Stimulated activated CD8-positive, alpha-beta memory T cell treated with anti-CD3 and anti-CD28 coated beads, Interleukin-12 subunit alpha, Interleukin-12 subunit beta, amount 100 ng/mL, for 4 hours (primary cell): Measurements from ENCODE around the gene BPIFA2.
"Not testable (repeated sequence)": the region's sequence is repeated elsewhere in the genome, so short reads cannot be mapped to it uniquely, and the experiment has no call there.

ENCODE experiments used
- DNase-seq: peaks from one replicate; pipeline ENCODE4 v3.0.0-alpha.2; 2020; ENCODE audit warnings: low read depth

BPIFA2 gene

DNA sequence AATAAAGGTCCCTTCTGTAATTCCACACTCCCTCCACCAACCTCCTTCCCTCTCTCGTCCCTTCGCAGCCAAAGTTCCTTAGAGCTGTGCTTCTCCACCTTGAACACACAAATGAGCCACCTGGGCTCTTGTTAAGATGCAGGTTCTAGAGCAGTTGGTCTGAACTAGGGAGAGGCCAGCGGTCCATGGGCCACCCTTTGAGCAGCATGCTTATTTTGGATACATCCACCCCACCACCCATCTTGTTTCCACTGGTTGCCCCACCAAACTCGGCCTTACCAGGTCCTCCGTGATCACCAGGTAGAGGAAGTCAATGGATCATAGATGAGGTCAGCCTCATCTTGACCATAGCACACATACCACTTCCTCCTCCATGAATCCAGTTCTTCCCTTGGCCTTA is 7.3 kb upstream of the BPIFA2 start:
- no peak for DNase-seq

DNA sequence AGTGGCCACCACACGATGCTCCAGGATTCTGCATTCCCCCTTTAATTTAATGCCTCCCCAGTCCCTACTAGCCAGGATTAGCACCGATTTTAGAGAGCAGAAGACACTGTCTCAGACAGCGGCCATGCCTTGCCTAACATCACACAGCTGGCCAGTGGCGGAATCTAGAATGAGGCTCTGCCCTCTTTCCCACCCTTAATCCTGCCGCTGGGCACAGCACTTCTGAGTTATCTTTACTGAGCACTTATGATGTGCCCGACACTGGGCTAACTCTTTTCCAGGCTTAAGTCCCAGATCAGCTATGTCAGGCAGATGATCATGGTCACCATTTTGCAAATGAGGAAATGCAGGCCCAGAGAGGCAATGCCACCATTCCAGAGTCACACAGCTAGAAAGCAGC is 5.6 kb upstream of the BPIFA2 start:
- DNase-seq: no peak

DNA sequence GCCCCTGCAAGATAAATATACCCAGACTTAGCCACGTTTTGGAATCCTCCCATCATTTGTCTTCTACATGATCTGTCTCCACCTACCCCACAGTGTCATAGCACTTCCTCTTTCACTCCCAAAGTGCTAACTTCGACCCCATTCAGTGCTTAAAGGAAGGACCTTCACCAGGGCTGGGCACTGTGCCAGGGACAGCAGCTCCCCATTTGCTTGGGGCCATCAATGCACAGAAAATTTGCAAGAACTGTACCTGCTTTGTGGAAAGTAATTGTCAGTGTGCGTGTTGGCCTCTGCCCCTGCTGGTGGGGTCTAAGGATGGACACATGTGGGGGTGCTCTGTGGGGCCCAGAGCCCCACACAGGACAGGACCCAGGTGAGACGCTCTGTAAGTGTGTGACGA is 5.2 kb upstream of the BPIFA2 start:
- DNase-seq: no peak

DNA sequence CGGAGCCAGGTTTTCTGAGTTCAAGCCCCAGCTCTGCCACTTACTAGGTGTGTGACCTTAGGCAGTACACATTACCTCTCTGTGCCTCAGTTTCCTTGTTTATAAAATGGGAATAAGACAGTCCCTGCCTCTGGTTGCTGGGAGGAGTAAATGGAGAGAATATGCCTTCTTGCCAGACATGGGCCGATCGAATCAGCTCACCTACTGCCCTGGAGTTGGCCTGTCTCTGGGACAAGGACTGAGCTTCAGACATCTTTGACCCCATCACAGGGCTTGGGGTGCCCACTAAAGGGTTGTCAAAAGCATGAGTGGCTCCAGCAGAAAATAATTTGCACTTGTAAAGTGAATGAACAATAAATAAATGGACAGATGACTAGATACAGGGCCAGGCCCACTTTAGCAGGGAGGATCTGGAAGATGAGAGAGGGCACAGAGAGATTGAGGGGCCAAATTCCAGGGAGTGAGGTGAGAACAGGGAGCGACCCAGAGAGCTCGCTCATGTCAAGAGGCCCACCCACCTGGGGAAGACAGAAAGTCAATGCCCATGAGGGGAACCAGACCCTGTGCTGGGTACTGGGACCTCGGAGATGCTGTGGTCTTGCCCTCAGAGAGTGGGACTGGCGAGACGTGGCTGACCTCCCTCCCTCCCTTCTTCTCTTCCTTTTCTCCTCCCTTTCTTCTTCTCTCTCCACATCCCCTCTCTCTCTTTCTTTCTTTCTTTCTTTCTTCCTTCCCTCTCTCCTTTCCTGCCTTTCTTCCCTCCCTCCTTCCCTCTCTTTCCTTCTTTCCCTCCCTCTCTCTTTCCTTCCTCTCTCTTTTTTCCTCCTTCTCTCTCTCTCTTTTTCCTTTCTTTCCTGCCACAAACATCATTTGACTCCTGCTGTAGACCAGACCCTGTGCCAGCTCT is 3.9 kb upstream of the BPIFA2 start:
- DNase-seq: no peak

DNA sequence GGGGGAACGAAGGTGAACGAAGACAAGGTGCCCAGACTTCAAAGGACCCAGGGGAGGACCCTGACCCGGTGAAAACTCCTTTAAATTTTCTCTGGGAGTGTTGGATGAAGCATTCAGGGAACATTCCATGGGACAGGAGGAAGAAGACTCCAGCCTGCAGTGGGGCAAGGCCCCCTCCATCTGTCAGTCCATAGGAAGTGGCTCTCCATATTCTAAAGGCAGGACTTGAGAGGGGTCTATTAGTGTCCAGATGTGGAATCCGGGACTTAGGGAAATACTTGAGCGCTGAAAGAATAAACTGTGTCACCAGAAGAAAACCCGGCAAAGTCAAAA is 3.2 kb upstream of the BPIFA2 start:
- DNase-seq: no peak

DNA sequence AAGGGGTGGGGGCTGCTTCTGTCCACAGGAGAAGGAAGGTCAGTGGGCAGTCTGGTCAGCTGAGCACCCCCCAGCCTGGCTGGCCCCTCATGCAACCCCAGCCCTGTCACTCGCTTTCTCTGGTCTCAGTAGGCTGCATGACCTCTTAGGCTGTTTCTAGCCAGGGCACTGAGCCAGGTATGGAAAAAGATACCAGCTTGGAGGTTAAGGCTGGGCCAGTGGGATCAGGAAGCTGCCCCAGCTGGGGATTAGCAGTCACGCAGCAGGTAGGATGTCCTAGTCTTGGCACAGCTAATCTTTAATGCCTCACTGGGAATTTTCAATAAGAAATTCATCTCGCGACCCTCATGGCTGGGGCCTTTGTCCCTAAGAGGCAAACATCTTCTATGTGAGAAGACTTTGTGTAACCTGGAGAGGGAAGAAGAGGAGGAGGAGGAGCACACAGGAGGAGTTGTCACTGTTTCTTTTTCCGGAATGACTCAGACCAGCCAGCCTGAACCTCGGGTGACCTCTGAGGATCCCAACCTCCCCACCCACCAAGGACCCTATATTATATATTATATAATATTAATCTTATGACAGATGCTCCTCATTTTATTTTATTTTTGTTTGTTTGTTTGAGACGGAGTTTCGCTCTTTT is 2.4 kb upstream of the BPIFA2 start:
- DNase-seq: no peak

DNA sequence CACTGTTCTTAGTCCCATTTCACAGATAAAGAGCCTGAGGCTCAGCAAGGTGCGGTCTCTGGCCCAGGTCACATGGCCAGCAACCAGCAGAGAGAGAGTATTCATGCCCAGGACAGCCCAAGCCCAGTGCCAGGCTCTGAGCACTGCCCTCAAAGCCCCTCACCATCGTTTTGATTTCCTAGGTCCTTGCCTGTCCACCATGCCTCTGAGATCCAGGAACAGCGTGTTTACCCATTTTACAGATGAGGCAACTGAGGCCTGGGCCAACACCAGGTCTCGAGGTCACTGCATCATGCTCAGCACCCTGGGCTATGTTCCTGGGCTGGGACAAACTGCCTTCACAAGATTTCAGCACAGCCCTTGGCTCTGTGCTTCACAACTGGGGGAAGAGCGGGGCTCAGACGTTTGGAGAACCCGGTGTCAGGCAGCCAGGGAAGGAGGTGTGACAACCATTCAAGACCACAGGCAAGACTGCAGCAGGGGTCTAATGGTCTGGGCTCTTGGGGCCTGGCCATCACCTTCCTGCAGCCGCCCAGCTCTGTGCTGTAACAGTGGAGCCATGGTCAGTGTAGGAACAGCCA is 1.3 kb upstream of the BPIFA2 start:
- DNase-seq: no peak

DNA sequence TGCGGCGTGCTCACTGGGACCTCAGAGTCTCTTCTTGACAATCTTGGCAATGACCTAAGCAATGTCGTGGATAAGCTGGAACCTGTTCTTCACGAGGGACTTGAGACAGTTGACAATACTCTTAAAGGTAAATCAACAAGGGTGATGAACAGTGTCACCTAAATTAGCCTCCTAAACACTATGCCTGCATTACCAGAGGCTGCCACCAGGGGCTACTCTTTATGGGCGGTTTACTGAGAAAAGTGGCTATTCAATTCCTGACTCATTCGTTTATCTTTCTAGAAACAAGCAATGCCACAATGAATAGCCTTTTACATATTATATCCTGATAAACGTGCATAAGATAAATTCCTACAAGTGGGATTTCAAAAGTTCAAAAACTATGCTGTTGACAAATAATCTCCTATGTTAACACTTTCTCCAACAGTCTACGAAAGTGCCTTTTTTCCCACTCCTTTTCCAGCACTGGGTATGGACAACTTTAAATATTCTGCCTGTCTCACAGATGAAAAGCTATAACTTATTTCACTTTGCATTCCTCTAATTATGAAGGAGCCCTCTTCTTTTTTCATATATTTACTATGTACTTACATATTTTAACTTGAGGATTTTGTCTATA is 1.3 kb downstream of the BPIFA2 start:
- DNase-seq: no peak

DNA sequence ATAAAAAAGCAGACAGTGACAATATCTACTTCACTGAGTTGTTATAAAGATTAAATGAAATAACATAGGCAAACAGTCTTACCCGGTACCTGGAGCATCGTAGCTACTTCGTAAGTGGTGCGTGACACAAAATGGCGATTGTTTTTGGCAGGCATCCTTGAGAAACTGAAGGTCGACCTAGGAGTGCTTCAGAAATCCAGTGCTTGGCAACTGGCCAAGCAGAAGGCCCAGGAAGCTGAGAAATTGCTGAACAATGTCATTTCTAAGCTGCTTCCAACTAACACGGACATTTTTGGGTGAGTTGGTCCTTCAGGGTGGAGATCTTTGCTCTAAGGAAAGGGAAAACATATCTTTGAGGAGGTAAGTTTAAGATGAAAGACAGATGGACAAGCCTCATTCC is 4.8 kb downstream of the BPIFA2 start:
- no peak for DNase-seq

DNA sequence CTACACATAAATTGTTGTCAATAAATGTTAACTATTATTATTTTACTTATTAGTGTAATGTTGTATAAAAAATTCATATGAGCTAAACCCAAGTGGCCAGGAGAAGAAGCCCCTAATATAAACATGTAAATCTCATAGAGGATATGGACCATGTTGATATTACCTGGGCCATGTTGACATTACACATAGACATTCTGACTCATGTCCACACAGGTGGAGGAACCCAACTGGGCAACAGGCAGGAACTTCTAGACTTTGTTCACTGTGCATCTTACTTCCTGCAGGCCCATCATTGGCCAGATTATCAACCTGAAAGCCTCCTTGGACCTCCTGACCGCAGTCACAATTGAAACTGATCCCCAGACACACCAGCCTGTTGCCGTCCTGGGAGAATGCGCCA is 7.2 kb downstream of the BPIFA2 start:
- DNase-seq: no peak

DNA sequence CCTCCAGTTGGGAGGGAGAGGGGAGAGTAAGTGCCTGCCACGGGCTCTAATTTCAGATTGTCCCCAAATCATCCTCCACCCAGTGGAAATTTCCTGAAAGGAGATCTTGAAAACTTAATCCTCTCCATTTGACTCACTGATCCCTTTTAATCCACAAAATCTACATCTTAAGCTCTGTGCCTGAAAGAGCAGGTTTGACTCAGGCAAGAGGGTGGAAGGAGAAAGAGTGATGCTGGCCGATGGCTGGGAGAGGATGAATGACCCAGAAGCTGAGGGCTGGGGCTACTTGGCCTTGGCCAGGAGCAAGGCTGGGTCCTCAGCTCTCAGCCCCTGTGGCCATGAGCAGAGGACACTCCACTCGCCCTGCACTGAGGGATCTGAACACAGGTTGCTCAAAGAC is 8.1 kb downstream of the BPIFA2 start:
- DNase-seq: no peak

DNA sequence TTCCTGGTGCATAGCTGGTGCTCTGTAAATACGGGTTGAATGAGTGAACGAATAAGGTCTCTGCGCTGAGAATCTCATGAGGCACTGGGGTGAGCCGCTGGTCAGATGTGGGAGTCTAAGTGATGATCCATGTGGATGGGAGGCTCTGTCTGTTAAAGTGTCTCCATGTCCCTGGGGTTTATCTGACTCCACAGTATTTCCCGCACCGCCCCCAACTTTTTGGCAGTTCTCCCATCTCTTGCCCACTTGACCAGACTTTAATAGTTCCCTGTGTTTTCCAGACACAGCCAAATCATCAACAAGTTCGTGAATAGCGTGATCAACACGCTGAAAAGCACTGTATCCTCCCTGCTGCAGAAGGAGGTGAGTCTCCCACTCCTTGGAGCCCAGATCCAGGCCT is 9.9 kb downstream of the BPIFA2 start:
- DNase-seq: no peak

DNA sequence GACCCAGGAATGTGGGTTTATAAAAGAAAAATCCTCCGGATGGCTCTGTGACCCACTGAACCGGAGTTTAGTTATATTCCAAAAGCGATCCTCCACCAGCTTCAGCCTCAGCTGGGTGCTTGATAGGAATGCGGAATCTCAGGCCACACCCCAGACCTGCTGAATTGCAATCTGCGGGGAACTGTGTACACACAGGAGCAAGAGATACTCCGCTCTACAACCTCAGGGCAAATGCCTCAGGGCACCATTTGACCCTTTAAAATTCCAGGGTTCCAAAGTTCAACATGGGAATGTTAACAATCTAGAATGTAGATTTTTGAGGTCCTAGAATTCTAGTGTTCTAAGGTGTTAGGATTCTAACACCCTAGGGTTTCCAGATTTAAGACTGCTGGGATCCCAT is 10.8 kb downstream of the BPIFA2 start:
- DNase-seq: no peak

DNA sequence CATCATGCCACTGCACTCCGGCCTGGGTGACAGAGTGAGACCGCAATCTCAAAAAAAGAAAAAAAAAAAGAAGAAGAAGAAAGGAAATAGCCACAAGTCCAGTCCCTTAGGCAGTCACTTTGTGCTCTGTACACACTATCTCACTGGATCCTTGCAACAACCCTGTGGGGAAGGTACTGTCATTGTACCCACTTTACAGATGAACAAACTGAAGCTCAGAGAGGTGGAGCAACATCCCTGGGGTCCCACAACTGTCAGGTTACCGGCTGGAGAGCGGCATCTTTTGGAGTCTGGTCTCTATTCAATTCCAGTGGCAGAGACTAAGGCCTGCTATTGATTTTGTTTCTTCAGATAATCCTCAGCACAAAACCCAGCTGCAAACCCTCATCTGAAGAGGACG is 12.2 kb downstream of the BPIFA2 start:
- no peak for DNase-seq

DNA sequence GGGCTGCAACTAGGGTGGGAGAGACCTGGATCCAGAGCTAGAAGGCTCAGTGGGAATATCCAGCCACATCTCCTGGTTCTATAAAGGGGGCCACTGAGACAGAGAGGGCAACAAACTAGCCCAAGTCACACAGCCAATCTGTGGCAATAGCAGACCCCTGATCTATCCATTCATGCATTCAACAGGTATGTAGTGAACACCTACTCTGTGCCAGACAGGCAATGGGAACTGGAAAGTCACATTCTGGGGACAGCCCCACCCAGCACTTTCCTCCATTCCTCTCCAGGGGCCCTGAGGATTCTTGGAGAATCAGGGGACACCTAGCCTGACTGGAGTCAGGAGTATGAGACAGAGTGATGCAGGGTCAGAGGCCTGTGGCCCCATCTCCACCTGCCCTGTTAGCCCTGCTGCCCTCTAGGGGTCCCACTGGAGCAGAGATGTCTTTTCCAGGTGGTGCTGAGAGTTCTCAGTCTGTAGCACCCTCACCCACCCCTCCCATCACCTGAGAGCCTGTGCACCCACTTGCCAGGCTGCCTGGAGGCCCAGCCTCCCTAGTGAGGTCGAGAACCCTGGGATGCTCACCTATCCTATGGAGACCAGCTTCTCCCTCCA is 13.6 kb downstream of the BPIFA2 start:
- DNase-seq: no peak

DNA sequence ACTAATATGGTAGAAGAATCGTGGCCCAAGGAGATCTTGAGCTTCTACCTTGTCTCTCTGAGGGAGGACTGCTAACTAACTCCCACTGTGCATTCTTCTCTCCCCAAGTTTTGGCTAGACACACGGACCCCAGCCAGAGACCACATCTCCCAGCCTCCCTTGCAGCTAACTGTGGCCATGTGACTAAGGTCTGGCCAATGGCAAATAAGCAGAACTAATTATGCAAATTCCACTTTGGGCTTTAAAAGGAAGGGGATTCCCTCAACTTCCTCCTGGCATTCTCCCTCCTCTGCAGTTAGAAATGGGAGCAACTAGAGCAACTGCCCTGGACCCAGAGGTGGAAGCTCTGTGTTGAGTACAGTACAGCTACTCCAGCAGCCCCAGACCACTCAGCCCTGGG is 15.4 kb downstream of the BPIFA2 start:
- DNase-seq: no peak

DNA sequence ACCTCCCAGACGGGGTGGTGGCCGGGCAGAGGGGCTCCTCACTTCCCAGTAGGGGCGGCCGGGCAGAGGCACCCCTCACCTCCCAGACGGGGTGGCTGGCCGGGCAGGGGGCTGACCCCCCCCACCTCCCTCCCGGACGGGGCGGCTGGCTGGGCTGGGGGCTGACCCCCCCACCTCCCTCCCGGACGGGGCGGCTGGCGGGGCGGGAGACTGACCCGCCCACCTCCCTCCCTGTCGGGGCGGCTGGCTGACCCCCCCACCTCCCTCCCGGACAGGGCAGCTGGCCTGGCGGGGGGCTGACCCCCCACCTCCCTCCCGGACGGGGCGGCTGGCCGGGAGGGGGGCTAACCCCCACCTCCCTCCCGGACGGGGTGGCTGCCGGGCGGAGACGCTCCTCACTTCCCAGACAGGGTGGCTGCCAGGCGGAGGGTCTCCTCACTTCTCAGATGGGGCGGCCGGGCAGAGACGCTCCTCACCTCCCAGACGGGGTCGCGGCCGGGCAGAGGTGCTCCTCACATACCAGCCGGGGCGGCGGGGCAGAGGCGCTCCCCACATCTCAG is 17.2 kb downstream of the BPIFA2 start:
- DNase-seq: not testable (repeated sequence)

DNA sequence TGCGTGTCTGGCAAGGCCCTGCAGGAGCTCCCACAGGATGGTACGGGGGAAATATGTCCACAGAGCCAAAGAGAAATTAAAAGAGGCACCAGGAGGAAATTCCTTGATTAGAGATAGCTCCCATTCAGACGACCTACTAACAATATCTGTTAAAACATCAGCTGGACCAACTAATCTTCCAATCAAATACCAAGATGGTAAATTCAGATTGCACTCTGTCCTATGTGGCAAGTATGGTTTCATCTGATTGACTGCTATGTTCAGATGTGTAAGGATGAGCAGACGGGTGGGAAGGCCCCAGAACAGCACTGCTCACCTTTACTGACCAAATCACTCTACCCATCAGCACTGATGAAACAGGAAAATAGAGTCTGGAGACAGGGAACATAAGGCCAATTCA is 19.5 kb downstream of the BPIFA2 start:
- DNase-seq: no peak

DNA sequence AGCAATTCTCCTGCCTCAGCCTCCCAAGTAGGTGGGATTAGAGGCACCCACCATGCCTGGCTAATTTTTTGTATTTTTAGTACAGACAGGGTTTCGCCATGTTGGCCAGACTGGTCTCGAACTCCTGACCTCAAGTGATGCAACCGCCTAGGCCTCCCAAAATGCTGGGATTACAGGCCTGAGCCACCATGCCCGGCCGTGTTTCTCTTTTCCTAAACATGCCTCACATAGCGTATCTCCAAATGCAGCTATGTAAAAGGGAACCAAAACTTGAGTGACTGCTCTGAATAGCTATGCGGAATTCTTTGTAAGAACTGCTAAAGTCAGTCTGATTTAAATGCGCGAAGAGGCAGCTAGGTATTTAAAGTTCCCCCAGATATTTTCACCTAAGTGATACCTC is 20.5 kb downstream of the BPIFA2 start:
- no peak for DNase-seq

DNA sequence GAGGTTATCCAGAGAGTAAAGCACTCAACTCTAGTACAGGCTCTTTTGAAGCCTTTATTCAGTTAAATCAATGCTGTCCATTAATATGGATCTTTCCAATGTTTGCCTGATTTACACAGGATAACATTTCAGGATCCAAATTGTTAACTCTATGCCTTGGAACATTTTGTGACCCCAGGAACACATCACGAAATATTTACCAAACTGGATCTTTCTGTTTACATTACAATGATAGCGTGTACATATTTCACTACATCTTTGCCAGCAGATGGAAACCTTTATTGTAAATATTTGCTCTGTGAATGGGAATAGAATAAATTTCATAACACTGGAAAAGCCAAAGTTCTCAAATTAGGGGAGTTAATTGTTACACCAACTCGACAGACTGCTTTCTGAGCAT is 23.5 kb downstream of the BPIFA2 start:
- no peak for DNase-seq

DNA sequence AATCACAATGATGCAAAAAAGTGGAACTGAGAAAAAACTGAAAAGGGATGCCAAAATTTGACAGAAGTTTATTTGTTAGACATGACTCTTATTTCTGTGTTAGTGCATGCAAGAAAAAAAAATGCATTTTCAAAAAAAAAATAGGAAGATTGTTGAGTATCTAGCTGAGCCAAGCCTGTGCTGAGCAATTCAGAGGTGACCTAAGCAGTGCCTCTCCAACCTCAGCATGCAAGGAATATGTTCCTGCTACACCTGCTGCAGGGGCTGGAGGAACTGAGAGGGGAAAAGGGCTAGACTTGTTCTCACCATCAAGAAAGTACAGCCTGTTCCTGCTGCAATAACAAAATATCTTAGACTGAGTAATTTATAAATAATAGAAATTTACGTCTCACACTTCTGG is 24.0 kb downstream of the BPIFA2 start:
- no peak for DNase-seq

DNA sequence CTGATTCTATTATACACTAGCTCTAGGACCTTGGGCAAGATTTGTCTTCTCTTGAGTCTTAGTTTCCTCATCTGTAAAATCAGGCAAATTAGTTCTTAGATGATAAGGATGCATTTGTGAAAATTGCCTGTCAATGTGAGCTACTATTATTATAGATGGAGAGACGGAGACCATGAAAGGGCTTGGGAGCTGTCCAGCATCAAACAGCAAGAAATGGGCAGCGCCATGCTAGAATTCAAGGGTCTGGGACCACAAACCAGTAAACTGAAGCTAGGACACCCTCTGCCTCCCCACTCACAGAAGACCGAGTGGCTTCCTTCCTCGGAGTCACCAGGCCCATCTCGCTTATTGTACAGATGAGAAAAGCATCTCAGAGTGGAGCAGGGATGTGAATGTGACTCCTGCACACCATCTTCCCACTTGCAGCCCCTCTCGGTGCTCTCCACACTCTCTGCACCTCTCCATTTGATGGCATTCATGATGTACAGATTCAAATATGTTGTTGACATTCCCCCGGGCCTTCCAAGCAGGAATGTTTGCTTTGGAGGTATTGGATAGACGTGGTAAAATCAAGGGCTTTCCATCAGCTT is 25.0 kb downstream of the BPIFA2 start:
- no peak for DNase-seq
